Prostate gland (tissue), 2 donors: ENCODE data around the gene STAG2. TPM values are rescaled to one million over a fixed set of nuclear protein-coding genes. Genes with fewer than 3 reads are reported as not detected.

Experiments used
- DNase-seq: peaks from one replicate; pipeline ENCODE4 v3.0.0-alpha.2; 2019; ENCODE audit warnings: low spot score
- H3K27ac ChIP-seq, 2 donors: fragments of 200-600 bp; sonication (generic); 2 replicates each; pipeline ENCODE4 v1.5.1; 2017 to 2019
- H3K27me3 ChIP-seq: fragments of 200-600 bp; sonication (generic); replicated peaks from 2 replicates; pipeline ENCODE4 v1.5.1; 2019; ENCODE audit not compliant: insufficient read depth
- H3K36me3 ChIP-seq, 2 donors: fragments of 200-600 bp; sonication (generic); 1 replicate in 1 of 2; 2 replicates in 1 of 2; pipeline versions ENCODE4 v1.5.1 to v1.8.1; 2017 to 2019
- H3K4me1 ChIP-seq: fragments of 200-600 bp; sonication (generic); replicated peaks from 2 replicates; pipeline ENCODE4 v1.5.1; 2019
- H3K4me3 ChIP-seq, 2 donors: fragments of 200-600 bp; sonication (generic); 2 replicates each; pipeline ENCODE4 v1.5.1; 2017 to 2019
- H3K9me3 ChIP-seq: fragments of 200-600 bp; sonication (generic); 2 replicates; pipeline ENCODE4 v1.5.1; 2017
- POLR2A ChIP-seq: fragments of 450-650 bp; IDR thresholded peaks from one replicate; pipeline ENCODE4 v1.6.1; 2016; ENCODE audit warnings: antibody characterized with exemption, mild to moderate bottlenecking
- POLR2AphosphoS5 ChIP-seq: sonication (generic); formaldehyde crosslinking; IDR thresholded peaks from one replicate; pipeline ENCODE4 v1.6.1; 2017; ENCODE audit warnings: antibody characterized with exemption
- WGBS: methylation state at CpG from one replicate; pipeline ENCODE4 v1.1.5; 2018; 5-methylcytosine and 5-hydroxymethylcytosine counted together
- intact Hi-C: fragments of 100-400 bp; cut with DNase I; formaldehyde crosslinking; loops from one replicate; pipeline ENCODE4 v1.14.2; 2022
- total RNA-seq, 2 donors: library from RNA; depleted of rRNA; stranded (reverse); fragments of >200 nt; gene quantifications; one replicate each; pipeline ENCODE4 v1.1.0, GENCODE V29; 2016
- TF ChIP-seq, protein P1 (sequence below), 4 experiments: fragments of 200-600 bp in 2 of 4; fragments of 450-650 bp in 2 of 4; sonication (generic) in 2 of 4; IDR thresholded peaks; 1 replicate in 3 of 4; 2 replicates in 1 of 4; pipeline ENCODE4 v1.5.1; 2016 to 2019; ENCODE audit warnings: antibody characterized with exemption in 4 of 4, mild to moderate bottlenecking in 2 of 4, moderate library complexity in 2 of 4

Gene STAG2
- total RNA-seq, 2 donors from 2014 or later = 32.6 to 51.2 TPM

GRCh38 chrX:124086411-124086810 lies 124.9 kb downstream of the STAG2 start:
- Histone ChIP-seq H3K4me1 (no peaks in the 10 kb centered on the region), H3K9me3 (no peaks in the 10 kb centered on the region), H3K36me3 (no peaks in the 10 kb centered on the region), H3K27me3 (no peaks in the 10 kb centered on the region), H3K27ac (no peak overlapping the region), H3K4me3 (no peak overlapping the region)
- TF ChIP-seq, protein P1, sequence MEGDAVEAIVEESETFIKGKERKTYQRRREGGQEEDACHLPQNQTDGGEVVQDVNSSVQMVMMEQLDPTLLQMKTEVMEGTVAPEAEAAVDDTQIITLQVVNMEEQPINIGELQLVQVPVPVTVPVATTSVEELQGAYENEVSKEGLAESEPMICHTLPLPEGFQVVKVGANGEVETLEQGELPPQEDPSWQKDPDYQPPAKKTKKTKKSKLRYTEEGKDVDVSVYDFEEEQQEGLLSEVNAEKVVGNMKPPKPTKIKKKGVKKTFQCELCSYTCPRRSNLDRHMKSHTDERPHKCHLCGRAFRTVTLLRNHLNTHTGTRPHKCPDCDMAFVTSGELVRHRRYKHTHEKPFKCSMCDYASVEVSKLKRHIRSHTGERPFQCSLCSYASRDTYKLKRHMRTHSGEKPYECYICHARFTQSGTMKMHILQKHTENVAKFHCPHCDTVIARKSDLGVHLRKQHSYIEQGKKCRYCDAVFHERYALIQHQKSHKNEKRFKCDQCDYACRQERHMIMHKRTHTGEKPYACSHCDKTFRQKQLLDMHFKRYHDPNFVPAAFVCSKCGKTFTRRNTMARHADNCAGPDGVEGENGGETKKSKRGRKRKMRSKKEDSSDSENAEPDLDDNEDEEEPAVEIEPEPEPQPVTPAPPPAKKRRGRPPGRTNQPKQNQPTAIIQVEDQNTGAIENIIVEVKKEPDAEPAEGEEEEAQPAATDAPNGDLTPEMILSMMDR (IDR thresholded peaks at IDR 0.05) = no peak
- TF ChIP-seq POLR2AphosphoS5 (no peak), POLR2A (no peak)
- intact Hi-C loops = no loop called here
- WGBS = 66% methylated on average over 7 of the region's 7 CpGs
- no peak for DNase-seq

- Histone ChIP-seq H3K36me3 (no peaks in the 10 kb centered on the region), H3K4me1 (no peaks in the 10 kb centered on the region), H3K9me3 (no peaks in the 10 kb centered on the region), H3K27me3 (no peaks in the 10 kb centered on the region), H3K4me3 (no peak overlapping the region), H3K27ac (no peak overlapping the region)
- 65% methylated on average over 6 of the region's 6 CpGs for WGBS
- TF ChIP-seq, protein P1 (IDR thresholded peaks at IDR 0.05) = no peak
- TF ChIP-seq POLR2AphosphoS5 (no peak), POLR2A (no peak)
- intact Hi-C loops = no loop called here
- DNase-seq = no peak
These were observed 125.7 kb downstream of the STAG2 start for GRCh38 chrX:124087000-124087746.

DNA sequence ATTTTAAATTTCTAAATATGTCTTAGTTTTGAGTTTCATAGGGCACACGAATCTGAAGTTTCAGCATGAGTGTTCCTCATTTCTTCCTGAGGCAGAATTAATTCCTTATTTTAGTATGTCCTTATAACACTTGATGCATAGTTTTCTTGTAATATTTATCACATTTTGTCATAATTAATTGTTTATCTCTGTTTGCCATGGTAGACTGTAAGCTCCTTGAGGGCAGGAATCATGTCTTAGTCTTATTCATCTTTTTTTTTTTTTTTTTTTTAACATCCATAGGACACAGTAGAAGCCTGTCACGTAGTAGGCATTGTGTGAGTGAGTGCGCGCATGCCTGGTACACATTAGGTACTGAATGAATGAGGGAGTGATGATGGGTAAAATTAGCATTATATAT lies 131.7 kb downstream of the STAG2 start:
- TF ChIP-seq POLR2AphosphoS5 = no peak
- TF ChIP-seq POLR2A = no peak
- TF ChIP-seq, protein P1 (IDR thresholded peaks at IDR 0.05) = no peak
- WGBS = 99% methylated on average over 4 of the region's 4 CpGs
- no peak for DNase-seq
- Histone ChIP-seq H3K27ac (no peak overlapping the region), H3K9me3 (no peaks in the 10 kb centered on the region), H3K36me3 (no peaks in the 10 kb centered on the region), H3K27me3 (no peaks in the 10 kb centered on the region), H3K4me3 (no peak overlapping the region), H3K4me1 (no peaks in the 10 kb centered on the region)
- intact Hi-C loops = no loop called here

DNA sequence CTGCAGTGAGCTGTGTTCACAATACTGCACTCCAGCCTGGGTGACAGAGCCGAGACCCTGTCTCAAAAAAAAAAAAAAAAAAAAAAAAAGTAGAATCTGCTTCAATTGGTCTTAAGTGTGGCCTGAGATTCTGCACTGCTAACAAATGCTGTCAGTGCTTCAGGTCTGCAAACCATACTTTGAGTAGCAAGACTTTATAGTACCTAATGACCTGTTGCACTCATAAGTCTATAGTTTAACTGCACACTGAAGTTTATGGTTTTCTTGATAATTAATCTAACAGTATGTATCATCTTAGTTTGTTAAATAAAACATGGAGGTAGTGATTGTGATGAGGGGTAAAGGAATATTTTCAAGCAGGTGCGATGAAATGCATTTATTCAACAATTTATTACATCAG lies 135.6 kb downstream of the STAG2 start:
- H3K36me3 ChIP-seq = no peaks in the 10 kb centered on the region
- DNase-seq = no peak
- intact Hi-C loops = no loop called here
- H3K27me3 ChIP-seq = no peaks in the 10 kb centered on the region
- H3K27ac ChIP-seq = no peak overlapping the region
- H3K9me3 ChIP-seq = no peaks in the 10 kb centered on the region
- TF ChIP-seq POLR2A (no peak), POLR2AphosphoS5 (no peak)
- TF ChIP-seq, protein P1 (IDR thresholded peaks at IDR 0.05) = no peak
- H3K4me1 ChIP-seq = no peaks in the 10 kb centered on the region
- 75% methylated on average over 2 of the region's 2 CpGs for WGBS
- no peak overlapping the region for H3K4me3 ChIP-seq

GRCh38 chrX:124098089-124098488 lies 136.6 kb downstream of the STAG2 start:
- no peak for TF ChIP-seq POLR2AphosphoS5
- TF ChIP-seq, protein P1 (IDR thresholded peaks at IDR 0.05) = peak in 2 of 4 experiments; percentile 14 to 36
- Histone ChIP-seq H3K4me1 (no peaks in the 10 kb centered on the region), H3K9me3 (no peaks in the 10 kb centered on the region), H3K27me3 (no peaks in the 10 kb centered on the region), H3K36me3 (no peaks in the 10 kb centered on the region), H3K4me3 (no peak overlapping the region), H3K27ac (no peak overlapping the region)
- DNase-seq = no peak
- intact Hi-C loops = no loop called here
